Measurements from ENCODE around the gene NDST1. TPM values are rescaled to one million over a fixed set of nuclear protein-coding genes. Genes with fewer than 3 reads are reported as not detected.

NDST1 gene
- total RNA-seq, 2 donors from 2014 or later = 0.87 to 4.5 TPM

DNA sequence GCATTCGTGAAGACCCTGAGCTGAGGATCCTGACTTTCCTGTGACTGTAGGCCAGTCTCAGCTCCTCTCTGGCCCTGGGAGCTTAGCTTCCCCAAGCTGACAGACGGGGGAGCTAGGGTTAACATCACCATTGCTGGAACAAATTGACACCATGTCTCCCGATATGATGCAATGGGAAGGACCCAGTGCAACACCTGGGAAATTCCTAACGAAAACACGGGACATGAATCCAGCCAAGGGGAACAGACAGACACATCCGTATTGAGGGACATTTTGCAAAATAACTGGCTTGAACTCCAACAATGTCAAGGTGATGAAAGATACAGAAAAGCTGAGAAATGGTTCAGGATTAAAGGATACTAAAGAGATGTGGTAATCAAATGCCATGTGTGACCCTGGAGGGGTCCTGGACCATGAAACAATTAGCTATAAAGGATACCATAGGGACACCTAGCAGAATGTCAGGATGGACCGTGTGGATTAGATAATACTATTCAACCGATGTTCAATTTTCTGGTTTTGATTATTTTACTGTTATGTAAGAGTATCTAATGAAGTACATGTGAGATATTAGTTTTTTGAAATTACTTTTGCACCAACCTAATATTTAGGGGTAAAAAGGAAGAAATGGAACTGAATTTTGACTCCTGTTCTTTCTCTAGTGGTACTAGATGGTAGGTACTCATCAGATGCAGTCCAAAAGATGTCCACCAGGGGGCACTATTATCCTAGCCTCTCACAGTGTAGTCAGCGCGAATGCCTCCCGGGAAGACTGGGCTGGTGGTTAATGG lies 52.7 kb downstream of the NDST1 start:
- ATAC-seq = peak; percentile 93 to 95
- DNase-seq (ENCODE audit: low spot score in 2 of 2) = peak in 1 of 2 donors; percentile 90
- Mint-ChIP-seq H3K9me3 (no peaks in the 10 kb centered on the region), H3K27ac (no peak overlapping the region), H3K36me3 (no peaks in the 10 kb centered on the region)

DNA sequence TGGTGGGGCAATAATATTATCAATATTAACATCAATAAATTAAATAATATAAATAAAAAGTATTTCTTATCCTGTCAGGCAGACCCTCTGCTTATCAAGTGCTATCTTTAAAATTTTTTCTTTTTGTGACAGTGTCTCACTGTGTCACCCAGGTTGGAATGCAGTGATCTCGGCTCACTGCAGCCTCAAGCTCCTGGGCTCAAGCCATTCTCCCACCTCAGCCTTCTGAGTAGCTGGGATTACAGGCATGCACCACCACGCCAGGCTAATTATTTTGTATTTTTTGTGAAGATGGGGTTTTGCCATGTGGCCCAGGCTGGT lies 53.2 kb downstream of the NDST1 start:
- no peaks in the 10 kb centered on the region for H3K9me3 Mint-ChIP-seq
- ATAC-seq = peak in 1 of 2 donors; percentile 23
- no peak overlapping the region for H3K27ac Mint-ChIP-seq
- no peak for DNase-seq (ENCODE audit: low spot score in 2 of 2)
- H3K36me3 Mint-ChIP-seq = no peaks in the 10 kb centered on the region

GRCh38 chr5:150561571-150562275 lies 53.8 kb downstream of the NDST1 start:
- Mint-ChIP-seq H3K27ac (peak overlapping the region in 1 of 2 donors; percentile 33), H3K9me3 (no peaks in the 10 kb centered on the region), H3K36me3 (no peaks in the 10 kb centered on the region)
- DNase-seq (ENCODE audit: low spot score in 2 of 2) (no peak), ATAC-seq (no peak)

DNA sequence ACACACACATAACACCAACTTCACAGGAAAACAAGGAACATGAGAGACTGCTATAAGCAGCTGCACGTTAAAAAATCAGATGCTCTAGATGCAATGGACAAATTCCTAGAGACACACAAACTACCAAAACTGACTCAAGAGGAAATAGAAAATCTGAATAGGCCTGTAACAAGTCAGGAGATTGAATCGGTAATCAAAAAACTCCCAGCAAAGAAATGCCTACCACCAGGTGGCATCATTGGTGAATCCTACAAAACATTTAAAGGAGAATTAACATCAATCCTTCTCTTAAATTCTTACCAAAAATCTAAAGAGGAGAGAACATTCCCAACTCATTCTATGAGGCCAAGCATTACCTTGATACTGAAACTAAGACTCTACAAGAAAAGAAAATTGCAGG lies 54.9 kb downstream of the NDST1 start:
- no peaks in the 10 kb centered on the region for H3K9me3 Mint-ChIP-seq
- ATAC-seq = no peak
- peak in 1 of 2 donors; percentile 40 for DNase-seq (ENCODE audit: low spot score in 2 of 2)

GRCh38 chr5:150565868-150566267 lies 57.9 kb downstream of the NDST1 start:
- Mint-ChIP-seq H3K27ac (no peak overlapping the region), H3K36me3 (no peaks in the 10 kb centered on the region), H3K9me3 (no peaks in the 10 kb centered on the region)
- ATAC-seq (no peak), DNase-seq (ENCODE audit: low spot score in 2 of 2) (no peak)

More for the DNA sequence above, 54.9 kb downstream of the NDST1 start:
- Mint-ChIP-seq H3K27ac (peak overlapping the region in 1 of 2 donors; percentile 33), H3K36me3 (no peaks in the 10 kb centered on the region)

DNA sequence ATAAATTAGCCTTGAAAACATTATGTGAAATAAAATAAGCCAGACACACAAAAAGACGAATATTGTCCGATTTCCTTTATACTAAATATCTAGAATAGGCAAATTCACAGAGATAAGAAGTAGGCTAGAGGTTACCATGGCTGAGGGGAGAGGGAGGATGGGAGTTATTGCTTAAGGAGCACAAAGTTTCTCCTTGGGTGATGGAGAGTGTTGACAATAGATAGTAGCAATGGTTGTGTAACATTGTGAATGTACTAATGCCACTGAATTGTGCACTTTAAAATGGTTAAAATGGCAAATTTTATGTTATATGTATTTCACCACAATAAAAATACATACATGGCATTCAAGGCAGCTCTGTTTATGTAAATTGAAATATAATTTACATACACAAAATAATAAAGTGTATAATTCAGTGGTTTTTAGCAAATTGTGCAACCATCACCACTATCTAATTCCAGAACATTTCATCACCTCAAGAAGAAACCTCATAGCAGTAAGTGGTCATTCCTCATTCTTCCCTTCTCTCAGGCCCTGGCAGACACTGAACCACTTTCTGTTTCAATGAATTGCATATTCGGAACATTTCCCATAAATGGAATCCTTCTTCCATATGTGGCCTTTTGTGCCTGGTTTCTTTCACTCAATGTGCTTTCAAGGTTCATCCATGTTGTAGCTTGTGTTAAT lies 59.2 kb downstream of the NDST1 start:
- no peaks in the 10 kb centered on the region for H3K9me3 Mint-ChIP-seq
- H3K36me3 Mint-ChIP-seq = no peaks in the 10 kb centered on the region
- DNase-seq (ENCODE audit: low spot score in 2 of 2) (no peak), ATAC-seq (no peak)
- no peak overlapping the region for H3K27ac Mint-ChIP-seq

DNA sequence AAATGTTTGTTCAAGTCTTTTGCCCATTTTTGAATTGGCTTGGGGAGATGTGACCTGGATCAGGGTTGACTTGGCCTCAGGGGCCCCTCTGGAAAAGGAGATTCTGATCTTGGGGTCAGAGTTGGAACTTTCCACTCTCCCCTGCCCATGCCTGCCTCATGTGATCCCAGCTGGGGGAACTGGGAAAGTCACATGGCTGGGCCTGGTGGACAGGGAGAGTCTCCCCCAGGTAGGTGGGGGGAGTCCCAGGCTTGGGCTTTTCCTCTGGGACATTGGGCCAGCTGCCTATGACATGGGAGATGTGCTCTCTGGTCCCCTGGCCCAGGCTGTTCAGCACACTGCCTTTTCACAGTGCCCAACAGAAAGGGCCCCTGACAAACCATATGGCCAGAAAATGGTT lies 60.7 kb downstream of the NDST1 start:
- ATAC-seq = no peak
- Mint-ChIP-seq H3K9me3 (no peaks in the 10 kb centered on the region), H3K36me3 (no peaks in the 10 kb centered on the region), H3K27ac (no peak overlapping the region)
- no peak for DNase-seq (ENCODE audit: low spot score in 2 of 2)

DNA sequence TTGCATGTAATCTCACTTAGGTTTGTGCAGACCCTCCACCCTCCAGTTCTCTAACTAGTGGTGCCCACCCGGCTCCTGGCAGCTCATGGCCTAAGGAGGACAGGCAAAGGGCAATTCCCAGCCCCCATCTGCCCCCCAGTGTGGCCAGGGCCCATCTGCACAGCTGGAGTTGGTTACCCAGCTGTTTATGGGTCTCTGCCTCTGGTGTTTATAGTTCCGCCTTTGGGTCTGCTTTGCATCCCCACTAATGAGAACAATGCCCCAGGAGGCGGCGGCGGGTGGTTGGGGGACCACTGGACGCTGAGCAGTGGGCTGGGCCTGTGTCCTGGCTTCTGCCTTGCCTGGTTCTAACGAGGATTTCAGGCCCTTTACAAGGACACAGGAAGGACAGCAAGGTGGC lies 62.4 kb downstream of the NDST1 start:
- DNase-seq (ENCODE audit: low spot score in 2 of 2) (no peak), ATAC-seq (no peak)
- H3K27ac Mint-ChIP-seq = no peak overlapping the region
- no peaks in the 10 kb centered on the region for H3K36me3 Mint-ChIP-seq
- no peaks in the 10 kb centered on the region for H3K9me3 Mint-ChIP-seq

- no peak overlapping the region for H3K27ac Mint-ChIP-seq
- H3K9me3 Mint-ChIP-seq = no peaks in the 10 kb centered on the region
- DNase-seq (ENCODE audit: low spot score in 2 of 2) = no peak
- no peaks in the 10 kb centered on the region for H3K36me3 Mint-ChIP-seq
- ATAC-seq = no peak
These were observed 63.9 kb downstream of the NDST1 start for GRCh38 chr5:150571836-150572235.

DNA sequence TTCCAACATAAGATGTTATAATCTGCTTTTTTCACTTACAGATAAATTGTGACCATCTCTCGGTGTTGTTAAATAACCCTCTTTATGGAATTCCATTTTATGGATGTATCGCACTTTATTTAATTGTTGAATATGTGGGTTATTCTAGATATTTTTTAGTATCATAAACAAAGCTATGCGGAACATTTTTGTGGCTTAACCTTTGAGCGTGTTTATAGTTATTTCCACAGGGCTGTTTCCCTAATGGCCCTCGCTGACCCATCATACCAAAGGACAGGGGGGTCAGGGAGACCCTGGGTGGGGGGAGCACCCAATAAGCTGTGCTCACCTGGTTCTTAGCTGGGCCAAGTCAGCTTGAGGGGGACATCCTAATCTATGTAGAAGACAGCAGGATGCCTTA lies 65.3 kb downstream of the NDST1 start:
- no peak for DNase-seq (ENCODE audit: low spot score in 2 of 2)
- Mint-ChIP-seq H3K9me3 (no peaks in the 10 kb centered on the region), H3K36me3 (no peaks in the 10 kb centered on the region), H3K27ac (no peak overlapping the region)
- ATAC-seq = no peak

- DNase-seq (ENCODE audit: low spot score in 2 of 2) = no peak
- ATAC-seq = peak; percentile 13 to 35
- no peak overlapping the region for H3K27ac Mint-ChIP-seq
- no peaks in the 10 kb centered on the region for H3K36me3 Mint-ChIP-seq
- H3K9me3 Mint-ChIP-seq = no peaks in the 10 kb centered on the region
These were observed 66.2 kb downstream of the NDST1 start for GRCh38 chr5:150573867-150574817.

DNA sequence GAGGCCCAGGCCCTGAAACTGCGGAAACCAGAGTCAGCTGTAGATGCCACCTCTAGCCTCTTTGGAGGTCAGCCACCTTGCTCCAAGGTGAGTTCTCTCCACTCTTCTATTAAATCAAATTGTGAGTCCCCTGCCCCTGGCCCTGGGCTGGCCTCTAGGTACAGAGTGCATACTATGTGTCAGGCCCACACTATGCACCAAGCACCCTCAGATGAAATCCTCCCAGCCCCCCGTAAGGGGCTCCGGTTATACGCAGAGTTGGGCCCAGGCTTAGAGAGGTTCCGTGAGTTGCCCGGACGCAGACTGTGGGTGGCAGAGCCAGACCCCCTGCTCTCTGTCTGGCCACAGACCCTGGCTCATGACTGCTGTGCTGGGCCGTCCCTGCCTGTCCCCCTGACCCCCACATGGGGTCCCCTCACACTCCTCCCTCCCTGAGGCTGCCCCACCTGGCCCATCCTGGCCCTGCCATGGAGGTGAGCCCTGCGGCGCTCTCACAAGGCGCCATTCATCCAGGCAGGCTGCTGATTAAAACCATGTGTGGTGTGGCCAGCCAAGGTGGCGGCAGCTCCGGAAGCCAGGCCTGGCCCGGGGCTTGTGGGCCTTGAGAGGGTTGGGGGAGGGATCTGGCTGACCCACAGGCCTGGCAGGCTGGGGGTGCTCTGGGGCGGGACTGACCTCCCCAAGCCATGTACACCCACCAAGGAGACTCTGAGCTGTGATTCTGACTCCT lies 67.1 kb downstream of the NDST1 start:
- no peaks in the 10 kb centered on the region for H3K36me3 Mint-ChIP-seq
- ATAC-seq (no peak), DNase-seq (ENCODE audit: low spot score in 2 of 2) (no peak)
- no peak overlapping the region for H3K27ac Mint-ChIP-seq
- H3K9me3 Mint-ChIP-seq = no peaks in the 10 kb centered on the region

DNA sequence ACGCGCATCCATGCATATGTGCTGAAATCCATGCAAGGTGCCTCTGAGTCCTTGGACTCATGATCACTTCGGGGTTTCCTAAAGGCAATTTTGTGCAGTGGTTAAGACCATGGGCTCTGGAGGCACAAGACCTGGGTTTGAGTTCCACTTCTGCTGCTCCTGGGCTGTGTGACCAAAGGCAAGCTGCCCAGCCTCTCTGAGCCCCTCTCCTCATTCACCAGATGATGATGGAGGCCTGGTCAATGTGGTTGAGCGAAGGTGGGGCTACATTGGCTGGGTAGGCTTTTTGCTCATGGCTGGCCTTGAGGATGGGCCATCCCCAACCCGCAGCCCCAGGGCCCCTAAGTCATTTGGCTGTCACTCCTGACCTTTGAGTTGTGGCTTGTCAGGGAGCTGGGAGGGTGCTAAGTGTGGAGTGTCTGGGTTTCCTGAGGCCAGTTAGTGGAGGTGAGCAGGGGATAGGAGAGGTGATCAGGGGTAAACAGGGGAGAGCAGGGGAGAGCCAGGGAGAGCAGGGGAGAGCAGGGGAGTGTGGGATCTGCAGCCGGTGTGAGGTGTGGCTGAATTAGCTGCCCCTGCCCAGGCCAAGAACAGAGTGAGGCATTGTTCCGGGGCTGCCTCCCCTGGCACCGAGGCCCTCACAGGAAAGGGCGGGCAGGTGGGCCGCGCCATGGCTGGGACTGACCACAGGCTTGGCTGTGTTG lies 68.0 kb downstream of the NDST1 start:
- ATAC-seq = no peak

GRCh38 chr5:150576449-150576949 lies 68.6 kb downstream of the NDST1 start:
- H3K9me3 Mint-ChIP-seq = no peaks in the 10 kb centered on the region
- no peak overlapping the region for H3K27ac Mint-ChIP-seq
- DNase-seq (ENCODE audit: low spot score in 2 of 2) = no peak
- no peaks in the 10 kb centered on the region for H3K36me3 Mint-ChIP-seq
- no peak for ATAC-seq

More for the DNA sequence above, 68.0 kb downstream of the NDST1 start:
- H3K36me3 Mint-ChIP-seq = no peaks in the 10 kb centered on the region
- no peak for DNase-seq (ENCODE audit: low spot score in 2 of 2)
- no peaks in the 10 kb centered on the region for H3K9me3 Mint-ChIP-seq
- peak overlapping the region in 1 of 2 donors; percentile 29 for H3K27ac Mint-ChIP-seq

DNA sequence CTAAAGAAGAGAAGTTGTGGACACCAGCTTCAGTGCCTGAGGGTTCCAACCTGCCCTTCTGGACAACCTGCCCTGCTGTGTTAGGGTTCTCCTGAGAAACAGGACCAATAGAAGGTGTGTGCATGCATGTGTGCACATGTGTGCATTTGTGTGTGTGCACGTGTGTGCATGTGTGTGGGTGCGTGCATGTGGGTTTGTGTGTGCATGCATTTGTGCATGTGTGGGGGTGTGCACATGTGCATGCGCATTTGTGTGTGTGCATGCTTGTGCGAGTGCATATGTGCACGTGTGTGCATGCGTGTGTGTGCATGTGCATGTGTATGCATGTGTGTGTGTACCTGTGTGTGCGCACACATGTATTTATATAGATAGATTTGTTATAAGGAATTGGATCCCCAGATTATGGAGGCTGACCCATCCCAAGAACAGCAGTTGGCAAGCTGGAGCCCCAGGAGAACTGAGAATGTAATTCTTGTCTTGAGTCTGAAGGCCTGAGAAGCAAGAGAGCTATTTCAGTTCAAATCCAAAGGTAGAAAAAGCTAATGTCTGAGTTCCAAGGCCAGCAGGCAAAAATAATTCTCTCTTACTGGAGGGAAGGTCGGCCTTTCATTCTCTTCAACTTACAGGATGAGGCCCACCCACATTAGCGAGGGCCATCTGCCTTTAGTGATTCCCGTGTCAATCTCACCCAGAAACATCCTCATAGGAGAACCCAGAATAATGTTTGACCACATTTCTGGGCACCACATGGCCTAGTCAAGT lies 69.6 kb downstream of the NDST1 start:
- H3K36me3 Mint-ChIP-seq = no peaks in the 10 kb centered on the region
- DNase-seq (ENCODE audit: low spot score in 2 of 2) (no peak), ATAC-seq (no peak)
- H3K27ac Mint-ChIP-seq = no peak overlapping the region
- no peaks in the 10 kb centered on the region for H3K9me3 Mint-ChIP-seq
